ENCODE results near the gene POMGNT2. TPM values are rescaled to one million over a fixed set of nuclear protein-coding genes. Genes with fewer than 3 reads are reported as not detected.

Gene POMGNT2
- polyA plus RNA-seq, 1 donor (not counting 4 experiments of a cell fraction or from before 2014, with no cell fraction given), result 6.0 TPM

- FAIRE-seq, result no peak
- no peak overlapping the region for H3K4me2 ChIP-seq (ENCODE audit: control insufficient read depth, extremely low read depth, insufficient read depth, low read depth, low read length)
- no peaks in the 10 kb centered on the region for H3K9me3 ChIP-seq (ENCODE audit: control insufficient read depth, low read depth, low read length)
- H3K79me2 ChIP-seq (ENCODE audit: control insufficient read depth, insufficient read depth, low read length), result no peaks in the 10 kb centered on the region
- no peaks in the 10 kb centered on the region for H3K4me1 ChIP-seq (ENCODE audit: control insufficient read depth, extremely low read depth, insufficient read depth, low read length)
- H3K9ac ChIP-seq (ENCODE audit: control insufficient read depth, extremely low read depth, insufficient read depth, low read length), result no peak overlapping the region
- peaks cover 4% of the 10 kb centered on the region for H3K27me3 ChIP-seq (ENCODE audit: control insufficient read depth, extremely low read depth, insufficient read depth, low read length)
- H3K9me1 ChIP-seq (ENCODE audit: control insufficient read depth, extremely low read depth, insufficient read depth, low read length), result no peaks in the 10 kb centered on the region
- no peak overlapping the region for H3K27ac ChIP-seq (ENCODE audit: control insufficient read depth, insufficient read depth, low read length)
- TF ChIP-seq EZH2 (IDR thresholded peaks at IDR 0.05; ENCODE audit: low read length), result no peak
- no peak for TF ChIP-seq CTCF (optimal IDR thresholded peaks at IDR 0.05 in 1 of 3, IDR thresholded peaks at IDR 0.05 in 1 of 3, conservative IDR thresholded peaks at IDR 0.05 in 1 of 3; ENCODE audit: extremely low read depth in 1 of 3, insufficient read depth in 2 of 3, low read length in 3 of 3)
- no peaks in the 10 kb centered on the region for H4K20me1 ChIP-seq (ENCODE audit: control insufficient read depth, extremely low read depth, insufficient read depth, low read length)
- H3K4me3 ChIP-seq (ENCODE audit: control insufficient read depth in 2 of 3, extremely low read depth in 1 of 3, insufficient read depth in 2 of 3, low read depth in 1 of 3, low read length in 3 of 3), result no peak overlapping the region
- no peak overlapping the region for H2AFZ ChIP-seq (ENCODE audit: control insufficient read depth, low read length)
- dilution Hi-C loops (cut with MboI; ENCODE audit: extremely low pct_ligation_motif_present, low sequenced_read_pairs), result no loop called here
- no peaks in the 10 kb centered on the region for H3K36me3 ChIP-seq (ENCODE audit: control insufficient read depth in 2 of 2, extremely low read depth in 1 of 2, insufficient read depth in 2 of 2, low read length in 2 of 2)
- DNase-seq (ENCODE audit: low read depth, low spot score), result no peak
Measured at GRCh38 chr3:43120937-43121336, 15.1 kb upstream of the POMGNT2 start.

- no peaks in the 10 kb centered on the region for H3K36me3 ChIP-seq (ENCODE audit: control insufficient read depth in 2 of 2, extremely low read depth in 1 of 2, insufficient read depth in 2 of 2, low read length in 2 of 2)
- no peaks in the 10 kb centered on the region for H3K4me1 ChIP-seq (ENCODE audit: control insufficient read depth, extremely low read depth, insufficient read depth, low read length)
- H3K4me3 ChIP-seq (ENCODE audit: control insufficient read depth in 2 of 3, extremely low read depth in 1 of 3, insufficient read depth in 2 of 3, low read depth in 1 of 3, low read length in 3 of 3), result no peak overlapping the region
- H3K27me3 ChIP-seq (ENCODE audit: control insufficient read depth, extremely low read depth, insufficient read depth, low read length), result peaks cover 4% of the 10 kb centered on the region
- dilution Hi-C loops (cut with MboI; ENCODE audit: extremely low pct_ligation_motif_present, low sequenced_read_pairs), result no loop called here
- H3K79me2 ChIP-seq (ENCODE audit: control insufficient read depth, insufficient read depth, low read length), result no peaks in the 10 kb centered on the region
- FAIRE-seq (no peak), DNase-seq (ENCODE audit: low read depth, low spot score) (no peak)
- no peak overlapping the region for H3K27ac ChIP-seq (ENCODE audit: control insufficient read depth, insufficient read depth, low read length)
- no peak overlapping the region for H3K9ac ChIP-seq (ENCODE audit: control insufficient read depth, extremely low read depth, insufficient read depth, low read length)
- no peaks in the 10 kb centered on the region for H4K20me1 ChIP-seq (ENCODE audit: control insufficient read depth, extremely low read depth, insufficient read depth, low read length)
- no peaks in the 10 kb centered on the region for H3K9me1 ChIP-seq (ENCODE audit: control insufficient read depth, extremely low read depth, insufficient read depth, low read length)
- no peaks in the 10 kb centered on the region for H3K9me3 ChIP-seq (ENCODE audit: control insufficient read depth, low read depth, low read length)
- TF ChIP-seq CTCF (optimal IDR thresholded peaks at IDR 0.05 in 1 of 3, IDR thresholded peaks at IDR 0.05 in 1 of 3, conservative IDR thresholded peaks at IDR 0.05 in 1 of 3; ENCODE audit: extremely low read depth in 1 of 3, insufficient read depth in 2 of 3, low read length in 3 of 3), result no peak
- H2AFZ ChIP-seq (ENCODE audit: control insufficient read depth, low read length), result no peak overlapping the region
- no peak overlapping the region for H3K4me2 ChIP-seq (ENCODE audit: control insufficient read depth, extremely low read depth, insufficient read depth, low read depth, low read length)
Measured at GRCh38 chr3:43117257-43117656, 11.4 kb upstream of the POMGNT2 start.
